Measurements from ENCODE around the gene SPPL2B.
A peak's percentile ranks its signal among the peaks of the same experiment; 100 is the strongest.

The SPPL2B gene

DNA sequence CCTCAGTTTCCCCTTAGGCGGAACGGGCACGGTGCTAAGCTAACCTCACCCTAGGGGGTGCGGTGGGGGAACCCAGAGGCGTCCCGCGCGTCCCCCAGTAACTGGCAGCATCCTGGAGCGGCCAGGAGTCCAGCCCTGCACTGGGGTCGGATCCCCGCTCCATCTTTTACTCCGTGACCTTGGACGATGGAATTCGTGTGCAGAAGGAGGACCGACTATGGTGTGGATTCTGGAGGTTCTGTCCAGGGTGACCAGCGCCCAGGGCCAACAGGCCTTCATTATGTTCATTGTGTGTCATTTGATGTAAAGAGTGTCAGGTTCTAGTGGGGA lies 630 bp downstream of the SPPL2B start:
- no peak for TF ChIP-seq CTCF (IDR thresholded peaks at IDR 0.05; ENCODE audit: low read depth, low read length)
- in situ Hi-C loops (cut with HindIII; ENCODE audit: low sequenced_read_pairs) = no loop called here

GRCh38 chr19:2329501-2329916 lies 1.0 kb downstream of the SPPL2B start:
- in situ Hi-C loops (cut with HindIII; ENCODE audit: low sequenced_read_pairs) = no loop called here
- peak overlapping the region; percentile 97 for H3K4me3 ChIP-seq (ENCODE audit: low read depth, low read length)
- no peak for TF ChIP-seq CTCF (IDR thresholded peaks at IDR 0.05; ENCODE audit: low read depth, low read length)
- no peak for DNase-seq (ENCODE audit: low read depth, low spot score)

More for the DNA sequence above, 630 bp downstream of the SPPL2B start:
- DNase-seq (ENCODE audit: low read depth, low spot score) = no peak
- peak overlapping the region; percentile 97 for H3K4me3 ChIP-seq (ENCODE audit: low read depth, low read length)

- no peak overlapping the region for H3K4me3 ChIP-seq (ENCODE audit: low read depth, low read length)
- DNase-seq (ENCODE audit: low read depth, low spot score) = no peak
- in situ Hi-C loops (cut with HindIII; ENCODE audit: low sequenced_read_pairs) = no loop called here
- TF ChIP-seq CTCF (IDR thresholded peaks at IDR 0.05; ENCODE audit: low read depth, low read length) = no peak
These were observed 1.8 kb downstream of the SPPL2B start for GRCh38 chr19:2330255-2330631.

DNA sequence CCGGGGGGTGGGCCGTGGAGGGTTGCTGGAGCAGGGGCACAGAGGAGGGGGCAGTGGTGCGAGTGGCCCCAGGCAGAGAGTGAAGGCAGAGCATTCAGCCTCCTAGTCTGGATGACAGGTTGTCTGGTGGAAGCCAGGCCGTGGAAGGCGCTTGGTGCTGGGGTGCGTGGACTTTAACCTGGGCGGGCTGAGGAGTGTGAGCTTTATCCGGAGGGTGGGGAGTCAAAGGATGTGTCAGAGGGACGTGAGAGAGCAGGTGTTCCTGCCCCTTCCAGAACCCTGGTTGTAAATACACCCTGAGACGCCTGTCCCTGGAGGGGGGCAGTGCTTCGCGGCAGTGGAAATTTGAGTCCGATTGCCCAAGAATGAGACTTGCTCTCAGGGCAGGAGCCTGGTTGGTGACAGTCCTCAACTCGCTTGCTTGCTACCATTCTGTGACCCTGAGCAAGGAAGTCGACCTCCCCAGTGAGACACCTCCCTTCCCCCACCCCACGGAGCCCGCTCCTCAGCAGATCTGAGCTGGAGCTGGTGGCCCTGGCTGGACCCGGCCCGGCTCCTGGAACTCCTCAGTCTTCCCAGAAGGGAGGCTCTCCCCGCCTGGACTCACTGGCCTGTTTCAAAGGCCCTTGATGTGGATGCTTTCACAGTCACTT lies 2.3 kb downstream of the SPPL2B start:
- no peak for TF ChIP-seq CTCF (IDR thresholded peaks at IDR 0.05; ENCODE audit: low read depth, low read length)
- DNase-seq (ENCODE audit: low read depth, low spot score) = no peak
- no peak overlapping the region for H3K4me3 ChIP-seq (ENCODE audit: low read depth, low read length)
- in situ Hi-C loops (cut with HindIII; ENCODE audit: low sequenced_read_pairs) = no loop called here

DNA sequence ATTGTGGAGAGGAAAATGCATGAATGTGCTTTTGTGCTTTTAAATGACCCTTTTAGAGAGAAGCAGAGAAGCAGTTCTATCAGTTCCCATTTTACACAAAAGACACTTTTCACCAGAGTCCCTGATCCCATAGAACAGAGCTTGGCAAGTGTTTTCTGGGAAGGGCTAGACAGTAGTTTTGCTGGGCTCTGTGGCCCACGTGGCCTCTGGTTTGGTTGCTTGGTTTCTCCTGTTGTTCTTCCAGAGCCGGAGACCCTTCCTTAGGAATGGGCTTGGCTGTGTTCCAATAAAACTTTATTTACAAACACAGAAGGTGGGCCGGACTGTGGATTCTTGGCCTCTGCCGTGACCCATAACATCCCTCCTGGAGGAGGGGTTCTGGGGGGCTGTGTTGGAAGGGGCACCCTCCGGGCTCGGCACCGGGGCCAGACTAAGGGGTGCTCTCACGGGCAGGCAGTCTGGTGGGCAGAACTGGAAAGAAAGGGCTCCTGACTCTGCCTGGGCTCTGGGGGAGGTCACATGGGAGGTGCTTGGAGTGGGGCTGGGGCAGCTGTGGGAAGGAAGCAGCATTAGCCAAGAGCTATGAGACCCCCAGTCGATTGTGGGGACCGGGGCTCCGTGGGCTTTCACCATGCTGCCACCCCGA lies 3.2 kb downstream of the SPPL2B start:
- no peak overlapping the region for H3K4me3 ChIP-seq (ENCODE audit: low read depth, low read length)
- in situ Hi-C loops (cut with HindIII; ENCODE audit: low sequenced_read_pairs) = no loop called here
- DNase-seq (ENCODE audit: low read depth, low spot score) = no peak
- no peak for TF ChIP-seq CTCF (IDR thresholded peaks at IDR 0.05; ENCODE audit: low read depth, low read length)

GRCh38 chr19:2332341-2333026 lies 4.0 kb downstream of the SPPL2B start:
- no peak overlapping the region for H3K4me3 ChIP-seq (ENCODE audit: low read depth, low read length)
- in situ Hi-C loops (cut with HindIII; ENCODE audit: low sequenced_read_pairs) = no loop called here
- DNase-seq (ENCODE audit: low read depth, low spot score) = no peak
- no peak for TF ChIP-seq CTCF (IDR thresholded peaks at IDR 0.05; ENCODE audit: low read depth, low read length)
